Ramos (cell line): ENCODE measurements around the gene EFHC2.

Experiments
- in situ Hi-C: fragments of 300-500 bp; cut with MboI; formaldehyde crosslinking; loops from one replicate; pipeline ENCODE4 v1.14.3; 2022; ENCODE audit warnings: low sequenced_read_pairs; ENCODE audit not compliant: unreplicated experiment

Gene EFHC2, protein sequence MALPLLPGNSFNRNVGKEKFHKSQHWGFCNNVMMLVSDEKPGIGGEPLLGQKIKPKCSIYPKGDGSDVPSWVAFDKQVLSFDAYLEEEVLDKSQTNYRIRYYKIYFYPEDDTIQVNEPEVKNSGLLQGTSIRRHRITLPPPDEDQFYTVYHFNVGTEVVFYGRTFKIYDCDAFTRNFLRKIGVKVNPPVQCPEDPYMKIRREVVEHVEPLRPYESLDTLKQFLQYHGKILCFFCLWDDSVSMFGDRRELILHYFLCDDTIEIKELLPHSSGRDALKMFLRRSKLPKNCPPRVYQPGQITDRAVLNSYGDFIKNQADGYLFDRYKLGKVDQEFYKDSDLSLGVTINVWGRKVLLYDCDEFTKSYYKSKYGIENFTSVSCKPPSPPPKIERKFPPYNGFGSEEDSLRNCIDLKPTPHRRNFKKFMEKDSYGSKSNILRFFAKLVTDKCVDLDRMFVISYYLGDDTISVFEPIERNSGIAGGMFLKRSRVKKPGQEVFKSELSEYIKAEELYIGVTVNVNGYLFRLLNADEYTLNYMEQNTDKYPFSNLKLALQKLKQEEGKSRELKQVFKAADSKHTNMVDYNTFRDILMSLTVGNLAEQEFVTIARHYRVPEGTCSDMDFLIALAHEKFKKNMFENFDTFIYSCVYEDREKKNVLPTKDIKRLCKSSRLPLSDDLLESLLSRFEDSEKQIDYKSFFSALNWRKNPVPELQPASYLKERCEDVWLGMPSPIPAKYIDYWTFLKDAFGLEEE

DNA sequence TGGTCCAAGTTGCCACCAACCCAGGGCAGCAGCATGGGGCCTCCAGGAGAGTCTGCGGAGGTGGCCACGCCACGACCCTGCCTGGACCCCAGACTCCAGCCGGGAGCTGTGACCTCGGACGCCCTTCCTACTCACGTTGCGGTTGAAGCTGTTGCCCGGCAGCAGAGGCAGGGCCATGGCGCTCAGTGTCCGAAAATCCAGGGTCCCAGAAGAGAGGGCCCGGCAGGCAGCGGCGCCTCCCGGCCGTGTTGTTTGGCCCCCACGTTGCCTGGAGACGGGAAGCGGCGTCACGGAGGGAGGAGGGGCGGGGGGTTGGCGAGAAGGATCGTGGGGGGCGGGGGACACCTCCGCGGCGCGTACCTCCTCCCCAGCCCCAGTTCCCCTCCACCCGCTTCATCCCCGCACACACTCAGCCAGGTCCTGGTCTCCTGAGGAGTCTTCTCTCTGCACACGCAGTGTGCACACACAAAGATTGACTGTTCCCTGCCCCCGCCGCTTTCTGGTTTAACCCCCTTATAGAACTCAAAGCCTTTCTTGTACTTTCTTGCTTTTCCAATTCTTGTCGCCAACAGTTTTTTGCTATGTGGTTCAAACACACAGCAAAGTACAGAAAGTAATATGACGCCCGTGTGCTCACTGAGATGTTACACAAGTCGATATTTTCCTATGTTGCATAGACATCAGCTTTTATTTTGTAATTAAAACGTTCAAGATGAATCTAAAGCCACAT lies at the start of gene EFHC2:
EFHC2 (minus strand) TSS at position 261 of the 730 bp plus-strand sequence; CDS start at position 177, 84 bp downstream.
- in situ Hi-C loops = no loop called here

DNA sequence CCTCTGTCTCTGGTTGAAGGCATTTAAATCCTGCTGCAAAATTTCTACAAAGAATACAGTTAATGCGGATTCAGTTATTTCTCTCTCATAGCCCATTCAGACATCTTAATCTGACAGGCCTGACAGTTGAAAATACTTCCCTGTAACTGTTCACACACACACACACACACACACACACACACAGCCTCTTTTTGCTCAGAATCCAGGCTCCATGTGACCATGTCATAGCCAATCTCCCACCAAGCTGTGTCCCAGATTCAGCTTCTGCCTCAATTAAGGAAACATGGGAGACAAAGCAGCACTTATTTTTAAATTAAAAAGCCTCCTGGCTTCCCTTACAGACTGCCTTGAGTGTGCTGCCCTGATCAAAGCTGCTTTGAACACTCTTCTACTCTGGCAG lies 49.3 kb upstream of the EFHC2 start:
- in situ Hi-C loops = no loop called here

GRCh38 chrX:44384688-44385338 lies 41.3 kb upstream of the EFHC2 start:
- in situ Hi-C loops = no loop called here

DNA sequence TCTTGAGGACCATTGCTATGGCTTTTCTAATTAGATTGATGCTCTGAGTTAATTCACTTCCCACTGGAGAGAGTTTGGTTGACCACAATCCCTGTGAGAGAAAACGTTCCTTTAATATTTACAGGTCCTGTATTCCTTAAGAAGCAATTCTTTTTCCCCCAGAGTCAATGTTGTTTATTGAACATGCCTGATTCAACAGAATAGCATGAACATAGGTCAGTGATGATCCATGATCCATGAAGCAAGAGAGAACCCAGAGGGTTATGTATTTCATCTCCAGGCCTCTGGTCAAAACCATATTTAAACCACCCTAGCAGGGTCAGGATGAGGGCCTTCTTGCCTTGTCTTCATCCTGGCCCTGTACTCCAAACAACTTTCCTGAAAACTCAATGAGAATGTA lies 39.4 kb upstream of the EFHC2 start:
- in situ Hi-C loops = no loop called here

- in situ Hi-C loops = no loop called here
These were observed 9.3 kb upstream of the EFHC2 start for GRCh38 chrX:44352758-44353157.

DNA sequence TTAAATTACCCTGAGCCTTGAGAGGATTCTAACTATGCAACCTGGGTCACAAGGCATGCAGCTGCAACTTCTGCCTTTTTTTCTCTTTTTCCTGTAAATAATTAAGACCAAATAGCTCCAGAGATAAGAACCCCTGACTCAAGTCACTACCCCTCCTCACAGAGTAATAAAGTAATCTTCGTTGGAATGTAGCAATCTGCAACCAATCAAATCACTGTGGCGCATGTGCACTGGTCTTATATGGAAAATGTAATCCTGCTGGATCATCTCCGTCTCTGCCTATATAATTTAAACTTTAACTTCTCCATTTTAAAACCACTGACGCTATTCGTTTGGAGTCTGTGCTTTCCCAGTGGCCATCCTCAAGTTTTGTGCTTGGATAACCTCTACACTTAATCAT lies 6.1 kb upstream of the EFHC2 start:
- in situ Hi-C loops = no loop called here

- in situ Hi-C loops = no loop called here
These were observed 1.2 kb upstream of the EFHC2 start for GRCh38 chrX:44344687-44345086.

- in situ Hi-C loops = no loop called here
These were observed 722 bp upstream of the EFHC2 start for GRCh38 chrX:44344194-44344593.

GRCh38 chrX:44342866-44343265 lies 606 bp downstream of the EFHC2 start:
- in situ Hi-C loops = no loop called here

- in situ Hi-C loops = no loop called here
These were observed 5.1 kb downstream of the EFHC2 start for GRCh38 chrX:44338361-44338760.

DNA sequence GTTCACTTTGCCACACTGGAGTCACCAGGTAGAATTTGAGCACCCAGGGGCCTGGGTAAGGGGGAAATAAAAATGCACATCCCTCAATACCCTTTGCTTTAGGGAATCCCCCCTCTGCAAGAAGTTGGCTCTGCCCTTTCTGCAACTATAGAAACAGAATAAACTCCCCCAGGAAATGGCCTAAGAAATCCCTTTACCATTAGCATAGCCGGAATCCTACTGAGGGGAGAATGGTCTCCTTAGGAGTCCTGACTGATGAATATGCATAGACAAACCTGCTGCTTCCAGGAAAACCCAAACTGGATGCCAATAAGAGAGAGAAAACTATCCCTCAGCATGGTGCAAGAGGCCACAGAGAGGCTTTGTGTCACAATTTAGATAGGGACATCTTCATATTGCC lies 11.0 kb downstream of the EFHC2 start:
- in situ Hi-C loops = no loop called here

- in situ Hi-C loops = no loop called here
These were observed 13.2 kb downstream of the EFHC2 start for GRCh38 chrX:44330227-44330626.

DNA sequence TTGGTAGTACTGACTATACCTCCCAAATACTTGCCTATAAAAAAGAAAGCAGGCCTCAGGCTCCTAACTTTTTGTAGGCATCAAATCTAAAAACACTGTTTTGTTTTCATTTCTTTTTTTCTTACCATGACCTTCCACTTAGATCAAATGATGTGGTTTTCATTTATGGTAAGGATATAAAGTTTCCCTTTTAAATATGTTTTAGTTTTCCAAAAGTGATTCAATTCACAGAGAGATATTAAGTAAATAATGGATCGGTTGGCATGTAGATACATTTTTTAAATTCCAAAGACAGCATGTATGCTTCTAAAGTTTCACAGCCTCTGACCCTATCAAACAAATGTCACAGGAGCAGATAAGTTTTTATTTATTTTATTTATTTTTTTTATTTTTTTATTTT lies 23.9 kb downstream of the EFHC2 start:
- in situ Hi-C loops = no loop called here

GRCh38 chrX:44317181-44317580 lies 26.3 kb downstream of the EFHC2 start:
- in situ Hi-C loops = no loop called here

- in situ Hi-C loops = no loop called here
These were observed 28.7 kb downstream of the EFHC2 start for GRCh38 chrX:44314808-44315207.

- in situ Hi-C loops = no loop called here
These were observed 29.2 kb downstream of the EFHC2 start for GRCh38 chrX:44314259-44314734.

GRCh38 chrX:44312421-44312820 lies 31.1 kb downstream of the EFHC2 start:
- in situ Hi-C loops = no loop called here

DNA sequence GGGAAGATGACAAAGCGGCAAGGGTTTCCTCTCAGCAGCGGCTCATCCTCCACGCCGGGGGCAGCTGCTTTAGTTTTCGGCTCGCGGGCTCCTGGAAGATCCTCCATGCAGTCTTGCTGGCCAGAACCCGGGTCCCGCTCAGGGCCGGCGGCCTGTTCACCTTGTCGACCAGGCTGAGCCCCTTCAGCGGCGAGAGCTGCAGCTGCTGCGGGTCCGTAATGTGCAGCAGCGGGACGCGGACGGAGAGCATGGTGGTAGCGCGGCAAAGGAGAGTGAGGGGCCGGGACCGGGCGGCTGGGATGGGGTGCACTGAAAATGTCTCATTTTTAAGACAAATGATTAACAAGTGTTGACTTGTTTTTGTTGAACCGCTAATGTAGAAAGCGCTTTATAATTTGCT lies 33.2 kb downstream of the EFHC2 start:
- in situ Hi-C loops = no loop called here

DNA sequence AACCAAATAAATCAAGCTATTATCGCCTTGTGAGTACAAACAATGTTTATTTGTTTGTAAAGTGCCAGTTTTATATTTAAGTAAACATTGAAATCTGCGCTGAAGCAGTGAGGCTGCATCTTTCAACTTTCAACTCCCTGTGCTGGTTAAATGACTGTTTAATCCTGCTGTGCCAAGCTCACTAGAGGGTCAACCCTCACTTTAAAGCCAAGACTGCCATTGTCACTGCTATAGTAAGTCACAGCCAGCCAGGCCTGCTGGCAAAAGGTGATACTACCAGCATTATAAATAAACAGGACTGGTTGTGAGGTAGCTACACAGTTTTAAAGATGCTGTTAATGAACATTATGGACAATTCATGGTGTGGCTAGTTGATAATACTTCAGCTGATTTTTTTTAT lies 34.6 kb downstream of the EFHC2 start:
- in situ Hi-C loops = no loop called here

DNA sequence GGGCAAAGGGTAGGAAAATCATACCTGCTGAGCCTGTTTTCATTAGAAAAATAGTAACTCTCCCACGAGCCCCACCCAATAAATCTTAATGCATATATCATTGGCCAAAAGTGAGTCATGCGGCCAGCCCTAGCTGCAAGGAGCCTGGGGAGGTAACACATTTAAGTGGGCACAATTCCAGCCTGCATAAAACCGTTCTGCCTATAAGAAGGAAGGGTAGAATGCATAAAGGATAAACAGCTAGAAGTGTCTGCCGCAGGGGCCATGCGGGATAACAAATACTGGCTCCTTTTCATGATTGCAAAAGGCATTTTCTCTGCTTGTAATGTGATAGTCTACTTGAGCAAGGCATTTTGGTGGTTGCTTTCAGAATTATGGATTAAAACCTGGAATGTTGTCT lies 37.1 kb downstream of the EFHC2 start:
- in situ Hi-C loops = no loop called here
